Neural cell (in vitro differentiated cells): ENCODE results near the gene KCNK2. TPM values are rescaled to one million over a fixed set of nuclear protein-coding genes. Genes with fewer than 3 reads are reported as not detected.
A peak's percentile ranks its signal among the peaks of the same experiment; 100 is the strongest.

Experiments used
- H2AFZ ChIP-seq: fragments of 200-600, 300-800 bp; sonication (generic), shearing (Covaris generic); 2 replicates; pipeline ENCODE4 v1.6.0; 2014; ENCODE audit warnings: low read depth, mild to moderate bottlenecking, antibody characterized with exemption, low read length, moderate library complexity
- H3F3A ChIP-seq: fragments of 200-600 bp; shearing (Covaris generic); 2 replicates; pipeline ENCODE4 v1.6.1; 2016; ENCODE audit warnings: mild to moderate bottlenecking, moderate library complexity, mixed read lengths, antibody characterized with exemption, low read length; ENCODE audit not compliant: insufficient read depth, poor library complexity, severe bottlenecking
- H3K27ac ChIP-seq: fragments of 200-600, 300-800 bp; sonication (generic), shearing (Covaris generic); 2 replicates; pipeline ENCODE4 v1.5.1; 2014; ENCODE audit warnings: mild to moderate bottlenecking, low read length, moderate library complexity
- H3K27me3 ChIP-seq: fragments of 300-800, 200-600 bp; sonication (generic), shearing (Covaris generic); 2 replicates; pipeline ENCODE4 v1.6.0; 2014; ENCODE audit warnings: mild to moderate bottlenecking, low read depth, low read length, moderate library complexity; ENCODE audit not compliant: insufficient read depth
- H3K36me3 ChIP-seq: fragments of 300-800, 200-600 bp; sonication (generic), shearing (Covaris generic); 2 replicates; pipeline ENCODE4 v1.5.1; 2014; ENCODE audit warnings: mild to moderate bottlenecking, antibody characterized with exemption, low read length, moderate library complexity; ENCODE audit not compliant: insufficient read depth
- H3K4me2 ChIP-seq: fragments of 300-800, 200-600 bp; sonication (generic), shearing (Covaris generic); 2 replicates; pipeline ENCODE4 v1.6.0; 2014; ENCODE audit warnings: mild to moderate bottlenecking, low read length
- H3K4me3 ChIP-seq: fragments of 300-800, 200-600 bp; sonication (generic), shearing (Covaris generic); 2 replicates; pipeline ENCODE4 v1.5.1; 2014; ENCODE audit warnings: mild to moderate bottlenecking, low read length, moderate library complexity
- H3K79me2 ChIP-seq: fragments of 200-600 bp; shearing (Covaris generic); replicated peaks from 2 replicates; pipeline ENCODE4 v1.6.0; 2014; ENCODE audit warnings: mild to moderate bottlenecking, low read length, moderate library complexity; ENCODE audit not compliant: insufficient read depth
- H3K9ac ChIP-seq: fragments of 300-800, 200-600 bp; sonication (generic), shearing (Covaris generic); 2 replicates; pipeline ENCODE4 v1.6.1; 2016; ENCODE audit warnings: mild to moderate bottlenecking, low read length, mixed read lengths
- H3K9me2 ChIP-seq: fragments of 200-600 bp; shearing (Covaris generic); 2 replicates; pipeline ENCODE4 v1.6.1; 2016; ENCODE audit warnings: mild to moderate bottlenecking, low read length, mixed read lengths; ENCODE audit not compliant: insufficient read depth
- H3K9me3 ChIP-seq: fragments of 200-600, 300-800 bp; sonication (generic), shearing (Covaris generic); 2 replicates; pipeline ENCODE4 v1.6.1; 2016; ENCODE audit warnings: mild to moderate bottlenecking, mixed run types, low read length, moderate library complexity, mixed read lengths
- H4K20me1 ChIP-seq: fragments of 200-600 bp; shearing (Covaris generic); 2 replicates; pipeline ENCODE4 v1.6.1; 2016; ENCODE audit warnings: mild to moderate bottlenecking, mixed run types; ENCODE audit not compliant: insufficient read depth
- EP300 ChIP-seq: fragments of 450-650 bp; conservative IDR thresholded peaks from 2 replicates; pipeline ENCODE4 v1.6.1; 2014; ENCODE audit warnings: antibody characterized with exemption, mild to moderate bottlenecking, moderate library complexity; ENCODE audit not compliant: poor library complexity, severe bottlenecking
- EZH2 ChIP-seq: fragments of 200-600, 300-800 bp; shearing (Covaris generic), sonication (generic); IDR thresholded peaks from 2 replicates; pipeline ENCODE4 v1.6.1; 2014; ENCODE audit warnings: antibody characterized with exemption, low read length, borderline replicate concordance, mild to moderate bottlenecking; ENCODE audit not compliant: insufficient read depth, poor library complexity, severe bottlenecking
- MXI1 ChIP-seq: fragments of 450-650 bp; conservative IDR thresholded peaks from 2 replicates; pipeline ENCODE4 v1.6.1; 2014; ENCODE audit warnings: antibody characterized with exemption, mild to moderate bottlenecking; ENCODE audit not compliant: poor library complexity, severe bottlenecking
- RAD21 ChIP-seq: fragments of 450-650 bp; conservative IDR thresholded peaks from 2 replicates; pipeline ENCODE4 v1.6.1; 2014; ENCODE audit warnings: antibody characterized with exemption, mild to moderate bottlenecking, moderate library complexity
- SMC3 ChIP-seq: fragments of 450-650 bp; conservative IDR thresholded peaks from 2 replicates; pipeline ENCODE4 v1.6.1; 2014; ENCODE audit warnings: antibody characterized with exemption, mild to moderate bottlenecking, moderate library complexity; ENCODE audit not compliant: poor library complexity
- TAF1 ChIP-seq: IDR thresholded peaks from 2 replicates; pipeline ENCODE4 v1.6.1; 2012; ENCODE audit warnings: low read depth
- polyA plus RNA-seq: library from polyadenylated mRNA; depleted of rRNA; stranded (reverse); fragments of >200 nt; gene quantifications from 2 replicates; pipeline ENCODE4 v1.2.3, GENCODE V29; 2014
- TF ChIP-seq, protein P1 (sequence below): IDR thresholded peaks from 2 replicates; pipeline ENCODE4 v1.6.1; 2012; ENCODE audit warnings: borderline replicate concordance
- TF ChIP-seq, protein P2 (sequence below): fragments of 450-650 bp; IDR thresholded peaks from 2 replicates; pipeline ENCODE4 v1.5.1; 2014; ENCODE audit warnings: antibody characterized with exemption, mild to moderate bottlenecking, moderate library complexity; ENCODE audit not compliant: poor library complexity, severe bottlenecking

Gene KCNK2
- polyA plus RNA-seq, 1 donor from 2014 or later = 6.8 TPM

DNA sequence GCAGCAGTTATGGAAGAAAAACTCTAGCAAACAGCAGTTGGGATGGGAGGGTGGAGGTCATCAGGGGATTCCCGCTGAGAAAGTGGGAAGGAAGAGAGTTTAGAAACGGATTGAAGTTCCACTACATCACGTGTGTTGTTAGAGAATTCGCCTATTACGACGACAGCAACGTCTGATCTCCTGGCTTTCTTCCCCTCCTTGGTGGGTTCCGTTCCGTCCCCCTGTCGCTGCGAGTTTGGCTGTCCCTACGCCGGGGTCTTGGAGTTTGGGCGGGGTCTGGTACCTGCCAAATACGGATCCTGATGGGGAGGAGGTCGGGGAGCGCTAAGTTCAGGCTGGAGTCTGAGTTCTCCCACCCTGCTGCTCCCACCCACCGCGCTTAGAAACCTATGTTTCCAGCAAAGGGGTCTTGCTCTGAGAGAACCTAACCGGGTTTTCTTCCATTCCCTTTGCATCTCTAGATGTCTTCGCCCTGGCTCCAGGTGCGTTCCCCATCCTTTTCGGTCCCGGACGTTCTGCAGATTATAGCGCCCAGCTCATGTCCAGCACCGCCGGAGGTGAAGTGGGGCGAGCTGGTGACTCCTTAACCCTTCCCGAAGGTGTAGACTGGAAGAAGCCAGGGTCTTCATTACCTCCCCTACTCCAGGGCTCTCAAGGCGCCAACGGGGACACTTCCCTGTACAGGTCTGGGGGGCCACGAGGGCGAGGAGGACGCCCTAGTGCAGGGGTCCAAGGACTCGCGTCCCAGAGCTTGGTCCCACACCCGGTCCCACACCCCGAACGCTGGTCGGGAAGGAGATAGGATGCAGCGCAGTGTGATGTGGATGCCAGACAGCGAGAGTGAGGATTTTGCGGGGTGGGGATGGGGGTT lies 641 bp upstream of the KCNK2 start:
- Histone ChIP-seq H3K4me2 (peak overlapping the region; percentile 49), H3K9ac (peak overlapping the region; percentile 70), H3K27me3 (peaks cover 40% of the 10 kb centered on the region), H3F3A (no peaks in the 10 kb centered on the region), H3K27ac (no peak overlapping the region), H3K9me3 (no peaks in the 10 kb centered on the region), H3K9me2 (no peaks in the 10 kb centered on the region), H3K36me3 (no peaks in the 10 kb centered on the region), H3K4me3 (peak overlapping the region; percentile 78), H2AFZ (peak overlapping the region; percentile 75), H3K79me2 (no peaks in the 10 kb centered on the region), H4K20me1 (no peaks in the 10 kb centered on the region)
- TF ChIP-seq RAD21 (no peak), MXI1 (no peak), EZH2 (no peak), SMC3 (no peak)
- TF ChIP-seq, protein P1, sequence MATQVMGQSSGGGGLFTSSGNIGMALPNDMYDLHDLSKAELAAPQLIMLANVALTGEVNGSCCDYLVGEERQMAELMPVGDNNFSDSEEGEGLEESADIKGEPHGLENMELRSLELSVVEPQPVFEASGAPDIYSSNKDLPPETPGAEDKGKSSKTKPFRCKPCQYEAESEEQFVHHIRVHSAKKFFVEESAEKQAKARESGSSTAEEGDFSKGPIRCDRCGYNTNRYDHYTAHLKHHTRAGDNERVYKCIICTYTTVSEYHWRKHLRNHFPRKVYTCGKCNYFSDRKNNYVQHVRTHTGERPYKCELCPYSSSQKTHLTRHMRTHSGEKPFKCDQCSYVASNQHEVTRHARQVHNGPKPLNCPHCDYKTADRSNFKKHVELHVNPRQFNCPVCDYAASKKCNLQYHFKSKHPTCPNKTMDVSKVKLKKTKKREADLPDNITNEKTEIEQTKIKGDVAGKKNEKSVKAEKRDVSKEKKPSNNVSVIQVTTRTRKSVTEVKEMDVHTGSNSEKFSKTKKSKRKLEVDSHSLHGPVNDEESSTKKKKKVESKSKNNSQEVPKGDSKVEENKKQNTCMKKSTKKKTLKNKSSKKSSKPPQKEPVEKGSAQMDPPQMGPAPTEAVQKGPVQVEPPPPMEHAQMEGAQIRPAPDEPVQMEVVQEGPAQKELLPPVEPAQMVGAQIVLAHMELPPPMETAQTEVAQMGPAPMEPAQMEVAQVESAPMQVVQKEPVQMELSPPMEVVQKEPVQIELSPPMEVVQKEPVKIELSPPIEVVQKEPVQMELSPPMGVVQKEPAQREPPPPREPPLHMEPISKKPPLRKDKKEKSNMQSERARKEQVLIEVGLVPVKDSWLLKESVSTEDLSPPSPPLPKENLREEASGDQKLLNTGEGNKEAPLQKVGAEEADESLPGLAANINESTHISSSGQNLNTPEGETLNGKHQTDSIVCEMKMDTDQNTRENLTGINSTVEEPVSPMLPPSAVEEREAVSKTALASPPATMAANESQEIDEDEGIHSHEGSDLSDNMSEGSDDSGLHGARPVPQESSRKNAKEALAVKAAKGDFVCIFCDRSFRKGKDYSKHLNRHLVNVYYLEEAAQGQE = no peak
- TF ChIP-seq, protein P2, sequence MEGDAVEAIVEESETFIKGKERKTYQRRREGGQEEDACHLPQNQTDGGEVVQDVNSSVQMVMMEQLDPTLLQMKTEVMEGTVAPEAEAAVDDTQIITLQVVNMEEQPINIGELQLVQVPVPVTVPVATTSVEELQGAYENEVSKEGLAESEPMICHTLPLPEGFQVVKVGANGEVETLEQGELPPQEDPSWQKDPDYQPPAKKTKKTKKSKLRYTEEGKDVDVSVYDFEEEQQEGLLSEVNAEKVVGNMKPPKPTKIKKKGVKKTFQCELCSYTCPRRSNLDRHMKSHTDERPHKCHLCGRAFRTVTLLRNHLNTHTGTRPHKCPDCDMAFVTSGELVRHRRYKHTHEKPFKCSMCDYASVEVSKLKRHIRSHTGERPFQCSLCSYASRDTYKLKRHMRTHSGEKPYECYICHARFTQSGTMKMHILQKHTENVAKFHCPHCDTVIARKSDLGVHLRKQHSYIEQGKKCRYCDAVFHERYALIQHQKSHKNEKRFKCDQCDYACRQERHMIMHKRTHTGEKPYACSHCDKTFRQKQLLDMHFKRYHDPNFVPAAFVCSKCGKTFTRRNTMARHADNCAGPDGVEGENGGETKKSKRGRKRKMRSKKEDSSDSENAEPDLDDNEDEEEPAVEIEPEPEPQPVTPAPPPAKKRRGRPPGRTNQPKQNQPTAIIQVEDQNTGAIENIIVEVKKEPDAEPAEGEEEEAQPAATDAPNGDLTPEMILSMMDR = no peak

DNA sequence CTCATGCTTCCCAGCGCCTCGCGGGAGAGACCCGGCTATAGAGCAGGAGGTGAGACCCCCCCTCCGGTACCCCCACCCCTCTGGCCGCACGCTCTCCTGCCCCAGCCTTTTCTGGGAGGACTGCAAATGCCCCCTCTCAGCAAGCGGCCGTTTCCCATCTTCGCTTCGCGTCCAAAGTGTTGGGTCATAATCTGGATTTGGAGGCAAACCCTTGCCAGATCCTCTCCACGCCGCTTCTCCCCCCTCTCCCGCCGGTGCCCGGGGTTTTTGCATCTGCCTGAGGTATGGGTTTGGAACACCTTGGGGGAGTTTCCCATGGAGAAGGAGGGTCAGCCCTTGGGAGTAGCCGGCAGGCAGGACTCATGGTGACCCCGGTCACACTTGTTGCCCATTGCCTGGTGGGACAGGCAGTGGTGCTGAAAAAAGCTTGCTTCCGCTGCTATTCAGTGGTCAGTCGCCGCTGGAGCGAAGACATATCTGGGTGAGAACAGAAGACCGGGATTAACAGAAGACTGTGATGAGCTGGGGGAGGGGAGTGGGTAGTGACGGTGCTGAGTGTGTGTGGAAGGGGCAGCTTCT lies 935 bp downstream of the KCNK2 start:
- Histone ChIP-seq H3K79me2 (no peaks in the 10 kb centered on the region), H3K4me2 (peak overlapping the region; percentile 77), H3K9ac (peak overlapping the region; percentile 70), H3K36me3 (no peaks in the 10 kb centered on the region), H2AFZ (peak overlapping the region; percentile 42), H4K20me1 (no peaks in the 10 kb centered on the region), H3K27ac (no peak overlapping the region), H3K9me3 (no peaks in the 10 kb centered on the region), H3K9me2 (no peaks in the 10 kb centered on the region), H3F3A (no peaks in the 10 kb centered on the region), H3K4me3 (peak overlapping the region; percentile 78), H3K27me3 (peaks cover 40% of the 10 kb centered on the region)
- TF ChIP-seq TAF1 (no peak), SMC3 (no peak), EZH2 (no peak), EP300 (no peak), RAD21 (peak; percentile 15)
- TF ChIP-seq, protein P2 = no peak
- TF ChIP-seq, protein P1 = no peak
